Cardiac fibroblast (primary cell): ENCODE measurements around the gene RNF183.
A peak's percentile ranks its signal among the peaks of the same experiment; 100 is the strongest.

ENCODE experiments used
- DNase-seq, 2 donors: peaks; one replicate each; pipeline versions ENCODE4 v3.0.0 to v3.0.0-alpha.2; 2010; ENCODE audit warnings: low read depth in 2 of 2
- H3K4me3 ChIP-seq, 2 donors: replicated peaks in 1 of 2; 1 replicate in 1 of 2; 2 replicates in 1 of 2; pipeline ENCODE4 v1.5.1; 2011; ENCODE audit warnings: low read depth in 2 of 2, low read length in 2 of 2, mild to moderate bottlenecking in 2 of 2, moderate library complexity in 1 of 2
- CTCF ChIP-seq: IDR thresholded peaks from one replicate; pipeline ENCODE4 v1.5.1; 2011; ENCODE audit warnings: low read depth, mild to moderate bottlenecking, low read length, inconsistent platforms

Gene RNF183

GRCh38 chr9:113349066-113349444 is 45.9 kb upstream of the RNF183 start:
- TF ChIP-seq CTCF = no peak
- H3K4me3 ChIP-seq = no peak overlapping the region
- DNase-seq = no peak

- no peak overlapping the region for H3K4me3 ChIP-seq
- DNase-seq = no peak
- no peak for TF ChIP-seq CTCF
These were observed 45.3 kb upstream of the RNF183 start for GRCh38 chr9:113348437-113348836.

GRCh38 chr9:113345671-113346070 is 42.5 kb upstream of the RNF183 start:
- no peak for TF ChIP-seq CTCF
- H3K4me3 ChIP-seq = no peak overlapping the region
- DNase-seq = no peak

GRCh38 chr9:113345190-113345589 is 42.0 kb upstream of the RNF183 start:
- DNase-seq = no peak
- TF ChIP-seq CTCF = no peak
- H3K4me3 ChIP-seq = no peak overlapping the region

- peak; percentile 25 to 94 for DNase-seq
- no peak for TF ChIP-seq CTCF
- H3K4me3 ChIP-seq = no peak overlapping the region
These were observed 40.6 kb upstream of the RNF183 start for GRCh38 chr9:113343732-113344231.

GRCh38 chr9:113341712-113342410 is 38.7 kb upstream of the RNF183 start:
- no peak for DNase-seq
- no peak overlapping the region for H3K4me3 ChIP-seq
- no peak for TF ChIP-seq CTCF
